Measurements from ENCODE around the gene SNX8.

- TF ChIP-seq NR2C2 (CRISPR knock-in tag; IDR thresholded peaks at IDR 0.05) (no peak), NR2C2 (tag; IDR thresholded peaks at IDR 0.05) (no peak), CHD2 (IDR thresholded peaks at IDR 0.05; ENCODE audit: low read depth, low read length) (no peak), CBX5 (IDR thresholded peaks at IDR 0.05; ENCODE audit: borderline replicate concordance, low read depth) (no peak), CTCF (IDR thresholded peaks at IDR 0.05 in 2 of 3, conservative IDR thresholded peaks at IDR 0.05 in 1 of 3; ENCODE audit: insufficient read depth in 2 of 3, low read depth in 1 of 3, low read length in 3 of 3) (no peak), LEF1 (IDR thresholded peaks at IDR 0.05) (no peak), POLR2A (conservative IDR thresholded peaks at IDR 0.05) (no peak), BACH1 (tag; IDR thresholded peaks at IDR 0.05) (no peak), FOXK2 (conservative IDR thresholded peaks at IDR 0.05 in 1 of 2, IDR thresholded peaks at IDR 0.05 in 1 of 2; ENCODE audit: low read depth in 2 of 2) (no peak)
These were observed 54.8 kb downstream of the SNX8 start for GRCh38 chr7:2259480-2259879.

All from K562 (cell line).